ENCODE data around the gene BSPRY.
"Not testable (repeated sequence)": the region's sequence is repeated elsewhere in the genome, so short reads cannot be mapped to it uniquely, and the experiment has no call there.

BSPRY gene

GRCh38 chr9:113343732-113344231 is 5.6 kb upstream of the BSPRY start:
- peak; percentile 34 for DNase-seq

- no peak for DNase-seq
Measured at GRCh38 chr9:113345190-113345589, 4.2 kb upstream of the BSPRY start.

GRCh38 chr9:113345671-113346070 is 3.7 kb upstream of the BSPRY start:
- no peak for DNase-seq

- DNase-seq, result no peak
Measured at GRCh38 chr9:113348437-113348836, 904 bp upstream of the BSPRY start.

GRCh38 chr9:113349066-113349444 is 286 bp upstream of the BSPRY start:
- no peak for DNase-seq

- peak; percentile 8 for DNase-seq
Measured at GRCh38 chr9:113350107-113350661, 843 bp downstream of the BSPRY start.

GRCh38 chr9:113350937-113351336 is 1.6 kb downstream of the BSPRY start:
- DNase-seq, result no peak

- DNase-seq, result no peak
Measured at GRCh38 chr9:113352006-113352405, 2.7 kb downstream of the BSPRY start.

GRCh38 chr9:113352411-113352810 is 3.1 kb downstream of the BSPRY start:
- DNase-seq, result no peak

GRCh38 chr9:113355040-113355596 is 5.8 kb downstream of the BSPRY start:
- no peak for DNase-seq

GRCh38 chr9:113356686-113357292 is 7.4 kb downstream of the BSPRY start:
- DNase-seq, result no peak

GRCh38 chr9:113359385-113359784 is 10.0 kb downstream of the BSPRY start:
- no peak for DNase-seq

- DNase-seq, result no peak
Measured at GRCh38 chr9:113360242-113360842, 11.0 kb downstream of the BSPRY start.

- no peak for DNase-seq
Measured at GRCh38 chr9:113361304-113362018, 12.1 kb downstream of the BSPRY start.

GRCh38 chr9:113363336-113363735 is 14.0 kb downstream of the BSPRY start:
- DNase-seq, result no peak

GRCh38 chr9:113364951-113365350 is 15.6 kb downstream of the BSPRY start:
- no peak for DNase-seq

GRCh38 chr9:113365652-113366051 is 16.3 kb downstream of the BSPRY start:
- not testable (repeated sequence) for DNase-seq

- no peak for DNase-seq
Measured at GRCh38 chr9:113368348-113368981, 19.1 kb downstream of the BSPRY start.

GRCh38 chr9:113368982-113369854 is 19.9 kb downstream of the BSPRY start:
- DNase-seq, result no peak

- no peak for DNase-seq
Measured at GRCh38 chr9:113369855-113370140, 20.5 kb downstream of the BSPRY start.

GRCh38 chr9:113370806-113371325 is 21.5 kb downstream of the BSPRY start:
- no peak for DNase-seq

- DNase-seq, result no peak
Measured at GRCh38 chr9:113372059-113372458, 22.7 kb downstream of the BSPRY start.
